GM21529 (cell line): ENCODE results near the gene RNASE3.
"Not testable (repeated sequence)": the region's sequence is repeated elsewhere in the genome, so short reads cannot be mapped to it uniquely, and the experiment has no call there.

Experiments used
- ATAC-seq: cut with Tn5 transposase; IDR thresholded peaks from one replicate; pipeline ENCODE4 v1.9.1; 2021; ENCODE audit not compliant: unreplicated experiment

Gene RNASE3

DNA sequence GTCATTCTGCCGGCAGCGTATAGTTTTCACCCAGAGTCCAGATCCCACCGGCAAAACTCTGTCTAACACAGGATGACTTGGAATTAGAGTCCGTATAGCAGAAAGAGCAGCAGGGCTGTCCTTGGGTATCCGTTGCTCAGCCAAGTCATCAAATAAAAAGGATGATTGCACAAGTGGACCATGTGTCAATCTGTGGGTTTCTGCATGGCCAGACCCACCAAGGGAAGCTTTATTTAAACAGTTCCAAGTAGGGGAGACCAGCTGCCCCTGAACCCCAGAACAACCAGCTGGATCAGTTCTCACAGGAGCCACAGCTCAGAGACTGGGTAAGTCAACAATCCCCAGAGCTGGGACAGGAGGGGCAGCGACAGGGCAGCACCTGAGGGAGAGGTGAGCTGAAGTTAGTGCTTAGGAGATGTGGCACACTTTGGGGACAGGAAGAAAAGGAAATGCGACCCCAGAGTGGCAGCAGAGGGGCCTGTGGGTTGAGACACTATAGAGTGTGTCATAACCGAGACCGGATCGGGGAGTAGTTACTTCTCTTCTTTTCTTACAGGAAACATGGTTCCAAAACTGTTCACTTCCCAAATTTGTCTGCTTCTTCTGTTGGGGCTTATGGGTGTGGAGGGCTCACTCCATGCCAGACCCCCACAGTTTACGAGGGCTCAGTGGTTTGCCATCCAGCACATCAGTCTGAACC is at the start of gene RNASE3:
Gene RNASE3, plus strand, starts transcription at position 260 of the 700 bp plus-strand sequence. Its CDS starts 302 bp downstream, at position 562.
- not testable (repeated sequence) for ATAC-seq

DNA sequence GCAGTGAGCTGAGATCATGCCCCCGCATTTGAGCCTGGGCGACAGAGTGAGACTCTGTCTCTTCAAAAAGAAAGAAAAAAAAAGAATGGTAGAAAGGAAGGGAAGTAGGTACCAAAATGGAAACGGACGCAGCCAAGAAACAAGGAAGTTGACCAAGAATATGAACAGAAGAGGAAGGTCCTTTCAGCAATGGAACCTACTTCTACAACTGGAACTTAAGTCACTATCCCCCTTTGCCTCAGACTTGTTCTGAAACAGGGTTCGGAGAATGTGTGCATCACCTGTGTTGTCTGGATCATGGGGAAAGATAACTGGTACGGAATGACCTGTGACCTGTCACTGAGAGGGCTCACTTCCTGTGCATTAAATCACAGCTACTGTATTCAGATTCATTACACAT is 44.6 kb upstream of the RNASE3 start:
- ATAC-seq, result no peak

DNA sequence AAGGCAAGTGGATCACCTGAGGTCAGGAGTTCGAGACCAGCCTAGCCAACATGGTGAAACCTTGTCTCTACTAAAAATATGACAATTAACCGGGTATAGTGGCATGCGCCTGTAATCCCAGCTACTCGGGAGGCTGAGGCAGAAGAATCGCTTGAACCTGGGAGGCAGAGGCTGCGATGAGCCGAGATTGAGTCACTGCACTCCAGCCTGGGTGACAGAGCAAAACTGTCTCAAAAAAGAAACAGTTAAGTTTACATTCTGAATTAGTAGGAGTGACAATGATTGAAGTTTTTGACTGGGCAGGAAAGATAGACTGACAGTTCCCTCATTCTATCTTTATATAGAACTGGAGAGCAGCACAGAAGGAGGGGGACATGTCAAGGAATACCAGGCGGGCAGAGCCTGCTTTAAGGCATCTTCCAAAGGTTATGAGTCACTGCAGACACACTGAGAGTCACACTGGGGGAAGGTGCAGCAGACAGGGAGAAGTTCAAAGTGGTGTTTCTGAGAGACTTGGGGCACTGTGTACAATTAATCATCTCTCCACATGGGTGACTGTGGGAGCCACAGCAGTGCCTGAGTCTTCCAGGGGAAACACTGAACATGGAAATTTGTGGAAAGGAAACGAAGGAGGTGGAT is 42.8 kb upstream of the RNASE3 start:
- ATAC-seq, result no peak

DNA sequence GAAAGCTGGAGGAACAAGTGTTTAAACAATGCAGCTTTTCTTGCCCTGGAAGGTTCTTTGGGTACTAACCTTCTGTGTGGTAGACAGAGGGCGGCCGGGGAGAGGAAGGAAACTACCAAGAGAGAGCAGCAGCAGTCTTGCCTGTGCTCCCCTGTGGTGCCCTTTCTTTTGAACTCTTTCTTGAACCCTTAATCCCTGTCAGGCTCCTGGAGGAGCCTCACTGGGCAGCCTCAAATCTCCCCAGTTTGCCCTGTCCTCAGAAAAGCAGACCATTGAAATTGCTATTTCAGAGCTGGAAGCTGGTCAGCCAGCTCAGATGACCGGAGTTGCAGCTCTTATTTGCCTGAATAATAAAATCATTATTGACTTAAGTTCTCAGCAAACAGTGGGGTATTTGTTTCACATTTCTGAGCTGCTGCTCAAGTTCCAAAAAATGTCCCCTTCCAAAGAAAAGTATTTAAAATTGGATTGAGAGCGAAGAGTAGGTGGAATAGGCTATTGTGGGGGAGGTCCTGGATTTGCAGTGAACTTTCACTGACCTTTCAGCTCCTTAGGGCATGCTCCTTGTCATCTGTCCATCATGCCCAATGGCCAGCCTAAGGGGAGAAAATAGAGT is 42.1 kb upstream of the RNASE3 start:
- ATAC-seq, result no peak

DNA sequence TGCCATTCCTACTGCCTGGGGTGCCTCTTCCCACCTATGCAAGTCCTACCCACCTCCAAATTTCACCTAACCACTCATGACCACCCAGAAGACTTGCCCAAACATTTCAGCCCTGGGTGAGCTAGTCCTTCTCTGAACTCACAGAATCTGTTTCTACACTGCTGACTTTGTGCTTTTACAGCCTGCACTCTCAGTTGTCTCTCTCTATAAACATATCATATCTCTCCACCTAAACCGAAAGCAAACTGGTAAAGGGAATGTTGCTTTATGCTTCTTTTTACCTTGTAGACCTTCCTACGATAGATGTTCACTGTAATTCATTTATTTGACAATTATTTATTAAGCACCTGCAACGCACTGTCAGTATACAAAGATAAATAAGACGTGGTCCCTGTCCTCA is 38.1 kb upstream of the RNASE3 start:
- ATAC-seq, result no peak

DNA sequence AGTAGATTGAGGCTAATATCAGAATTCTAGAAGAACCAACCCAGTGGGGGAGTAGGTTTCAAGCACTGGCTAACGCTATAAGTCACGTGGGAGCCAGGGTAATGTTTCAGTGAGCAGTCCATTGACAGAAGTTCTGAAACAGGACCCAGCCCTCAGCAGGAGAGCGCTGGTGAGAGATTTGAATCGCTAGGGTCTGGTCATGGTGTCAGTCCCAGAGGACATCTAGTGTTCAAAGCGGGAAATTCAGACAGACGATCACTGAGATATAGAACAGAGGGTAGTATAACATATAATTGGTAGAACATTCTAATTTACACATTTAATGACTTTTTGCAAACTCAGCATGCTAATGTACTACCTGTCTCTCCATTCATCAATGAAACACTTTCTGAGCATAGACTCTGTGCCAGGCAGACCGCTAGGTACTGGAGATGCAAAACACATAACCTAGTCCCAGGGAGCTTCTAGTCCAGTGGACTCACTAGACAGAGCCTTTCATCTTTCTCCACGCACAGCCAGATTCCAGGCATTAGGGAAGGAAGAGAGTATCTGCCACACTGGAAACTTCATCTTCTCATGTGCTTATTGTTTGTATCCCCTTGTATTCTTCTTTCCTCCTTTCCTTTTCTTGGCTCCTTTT is 35.4 kb upstream of the RNASE3 start:
- peak; percentile 80 for ATAC-seq

DNA sequence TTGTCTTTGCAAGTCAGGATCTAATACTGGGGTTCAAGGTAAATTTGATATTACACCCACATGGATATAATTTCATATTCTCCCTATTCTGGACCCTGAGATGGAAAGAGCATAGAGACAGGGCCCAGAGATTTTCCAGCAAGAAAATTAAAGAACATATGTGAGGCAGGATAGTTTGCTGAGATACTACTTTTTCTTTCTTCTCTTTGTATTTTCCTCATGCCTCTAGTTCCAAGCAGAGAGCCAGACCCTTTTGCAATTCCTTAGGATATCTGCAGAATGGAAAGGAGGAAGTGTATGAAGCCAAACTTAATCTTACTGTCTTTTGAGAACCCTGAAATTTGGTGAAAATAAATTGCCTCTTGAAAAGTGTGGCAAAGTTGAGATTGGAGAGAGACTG is 34.0 kb upstream of the RNASE3 start:
- no peak for ATAC-seq

DNA sequence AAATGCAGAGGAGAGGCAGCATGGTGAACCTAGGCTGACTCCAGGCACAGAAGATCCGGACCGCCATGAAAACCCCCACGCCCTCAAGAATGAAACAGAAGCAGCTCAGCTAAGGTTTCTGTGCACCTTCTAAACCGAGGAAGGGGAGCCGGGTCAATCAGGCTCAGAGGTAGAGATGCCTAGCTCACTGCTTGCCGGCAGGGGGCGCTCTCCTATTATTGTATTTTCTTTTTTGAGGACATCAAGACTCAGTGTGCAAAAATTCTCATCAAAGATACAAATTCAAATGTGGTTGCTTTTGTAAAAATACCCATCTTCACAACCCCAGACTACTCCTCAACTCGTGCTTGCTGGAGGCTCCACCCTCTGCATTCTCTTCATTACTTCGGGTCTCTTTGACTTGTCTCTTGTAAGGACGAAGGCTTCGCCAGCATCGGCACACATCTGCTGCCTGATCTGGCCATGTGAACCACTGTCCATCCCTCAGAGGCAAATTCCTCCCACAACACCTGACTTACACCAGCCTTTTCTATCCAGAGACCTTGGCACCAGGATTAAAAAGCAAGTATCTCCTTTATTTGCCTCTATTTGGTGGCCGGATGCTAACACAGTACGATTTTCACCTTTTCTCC is 33.4 kb upstream of the RNASE3 start:
- no peak for ATAC-seq

DNA sequence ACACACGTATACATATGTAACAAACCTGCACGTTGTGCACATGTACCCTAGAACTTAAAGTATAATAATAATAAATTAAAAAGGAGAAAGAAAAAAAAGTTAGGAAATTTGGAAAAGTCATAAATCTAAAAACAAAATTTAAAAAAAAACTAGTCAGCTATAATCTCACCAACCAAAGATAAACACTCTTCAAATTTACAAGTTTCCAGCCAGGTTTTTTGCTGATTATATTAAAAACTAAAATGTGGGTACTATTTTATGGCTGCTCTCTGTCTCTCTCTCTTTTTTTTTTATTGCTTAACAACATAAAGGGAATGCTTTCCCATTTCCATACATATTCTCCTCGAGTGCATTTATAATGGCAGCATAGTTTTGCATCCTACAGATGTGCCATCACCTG is 25.0 kb upstream of the RNASE3 start:
- no peak for ATAC-seq

DNA sequence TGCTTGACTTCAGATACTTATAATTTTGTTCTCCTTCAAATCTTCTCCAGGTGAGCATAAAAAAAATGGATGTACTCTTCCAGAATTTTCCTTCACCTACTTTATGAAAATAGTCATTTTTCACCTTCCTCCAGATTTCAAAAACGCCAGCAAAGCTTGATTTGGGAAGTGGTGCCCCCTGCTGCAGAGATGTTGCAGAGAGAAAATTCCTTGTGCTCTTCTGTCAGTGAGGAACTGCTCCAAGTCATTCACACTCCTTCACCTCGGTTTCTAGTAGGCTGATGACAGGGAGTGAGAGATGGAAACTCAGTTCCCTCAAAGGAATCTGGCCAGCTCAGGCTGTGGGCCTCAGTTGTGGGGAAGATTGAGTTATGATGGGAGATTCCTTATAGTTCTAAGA is 24.2 kb upstream of the RNASE3 start:
- ATAC-seq, result no peak

DNA sequence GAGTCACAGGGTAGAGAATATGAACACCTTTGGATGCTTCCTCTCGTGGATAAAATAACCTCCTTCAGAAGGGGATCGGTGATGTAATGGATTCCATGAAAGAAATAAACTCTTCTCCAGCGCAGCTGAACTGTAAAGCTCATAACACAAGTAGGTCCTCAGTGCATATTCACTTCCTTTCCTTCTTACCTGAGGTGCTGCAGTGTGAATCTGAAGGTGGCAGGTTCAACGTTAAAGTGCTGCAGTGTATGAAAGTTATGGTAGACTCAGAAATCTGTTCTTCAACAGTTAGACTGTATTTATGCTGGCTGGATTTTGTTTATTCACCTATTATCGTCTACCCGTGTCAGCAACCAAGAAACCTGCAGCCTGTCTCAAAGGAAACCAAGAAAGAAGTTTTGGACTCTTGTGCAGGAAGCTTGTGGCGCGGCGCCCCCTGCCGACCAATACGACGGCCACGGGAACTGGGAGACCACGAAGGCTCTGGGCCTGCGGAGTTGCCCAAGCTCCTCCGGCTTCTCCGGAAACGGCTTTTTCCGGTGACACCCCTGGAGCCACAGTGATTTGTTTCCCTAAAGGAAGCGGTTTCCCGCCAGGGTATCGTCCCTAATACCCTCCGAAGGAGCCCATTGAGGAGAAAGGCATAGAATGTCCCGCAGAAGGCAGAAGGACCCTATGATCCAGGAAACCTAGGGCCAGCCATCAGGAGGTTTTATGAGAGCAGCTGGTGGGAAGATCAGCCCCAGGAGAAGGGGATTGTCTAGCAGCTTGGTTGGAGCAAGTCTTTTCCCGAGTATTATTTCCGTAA is 17.6 kb upstream of the RNASE3 start:
- ATAC-seq, result peak; percentile 75

DNA sequence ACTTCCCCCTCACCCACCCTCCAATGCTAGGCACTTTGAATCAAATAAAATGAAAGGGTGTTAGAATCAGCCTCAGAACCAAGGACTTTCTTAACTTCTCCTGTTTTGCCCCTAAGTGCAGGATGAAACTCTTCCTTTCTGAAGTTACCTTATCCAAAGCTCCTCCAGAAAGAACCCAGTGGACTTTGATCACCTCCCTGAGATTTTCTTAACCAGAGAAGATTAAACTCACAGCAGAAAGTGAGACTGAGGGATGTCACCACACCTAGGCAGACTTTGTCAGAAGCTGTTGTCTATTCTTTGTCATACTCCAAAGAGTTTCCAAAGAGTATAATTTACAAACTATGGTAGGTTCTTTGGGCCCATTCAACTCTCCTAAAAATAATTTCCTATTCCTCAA is 14.2 kb upstream of the RNASE3 start:
- ATAC-seq, result no peak

DNA sequence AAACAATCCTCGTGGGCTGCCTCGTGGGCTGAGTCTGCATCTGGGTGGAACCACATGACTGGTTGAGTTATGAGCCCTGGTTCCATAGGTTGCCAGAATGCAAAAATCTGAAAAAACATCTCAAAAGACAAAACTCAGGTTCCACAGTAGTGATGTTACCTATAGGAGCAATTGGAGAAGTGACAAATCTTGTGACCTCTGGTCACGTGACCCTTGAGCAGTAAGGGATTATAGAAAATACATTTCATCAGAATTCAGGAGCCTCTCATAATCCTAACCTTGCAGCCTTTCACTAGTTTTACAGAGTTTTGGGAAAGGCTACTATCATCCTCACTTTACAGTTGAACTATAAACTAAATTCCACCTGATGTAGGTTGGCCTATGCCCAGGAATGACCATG is 12.5 kb upstream of the RNASE3 start:
- ATAC-seq, result no peak

DNA sequence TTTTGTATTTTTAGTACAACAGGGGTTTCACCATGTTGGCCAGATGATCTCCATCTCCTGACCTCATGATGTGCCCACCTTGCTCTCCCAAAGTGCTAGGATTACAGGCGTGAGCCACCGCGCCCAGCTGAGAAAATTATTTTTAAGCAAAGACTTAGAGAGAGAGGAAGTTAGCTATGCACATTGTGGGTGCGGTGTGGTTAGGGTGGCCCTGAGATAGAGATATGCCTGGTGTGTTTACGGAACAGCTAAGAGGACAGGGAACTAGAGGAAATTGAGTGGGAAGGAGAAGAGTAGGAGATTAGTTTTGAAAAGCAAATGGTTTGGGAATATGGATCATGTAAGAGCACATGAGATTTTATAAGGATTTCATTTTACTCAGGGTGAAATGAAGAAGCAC is 10.0 kb upstream of the RNASE3 start:
- ATAC-seq, result not testable (repeated sequence)

DNA sequence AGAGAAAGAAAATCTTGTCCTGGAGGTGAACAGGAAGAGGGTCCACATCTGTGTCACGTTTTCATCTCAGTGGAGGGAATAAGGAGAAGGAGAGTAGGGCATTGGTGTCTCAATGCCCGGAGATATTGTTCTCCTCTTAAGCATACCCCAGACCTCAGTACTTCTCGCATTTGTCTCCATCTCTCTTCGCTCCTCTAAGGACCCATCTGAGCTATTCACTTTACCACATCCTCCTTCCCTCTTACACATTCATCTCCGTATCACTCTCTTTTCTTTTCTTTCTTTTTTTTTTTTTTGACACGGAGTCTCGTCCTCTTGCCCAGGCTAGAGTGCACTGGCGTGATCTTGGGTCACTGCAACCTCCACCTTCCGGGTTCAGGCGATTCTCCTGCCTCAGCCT is 8.4 kb upstream of the RNASE3 start:
- ATAC-seq, result not testable (repeated sequence)

DNA sequence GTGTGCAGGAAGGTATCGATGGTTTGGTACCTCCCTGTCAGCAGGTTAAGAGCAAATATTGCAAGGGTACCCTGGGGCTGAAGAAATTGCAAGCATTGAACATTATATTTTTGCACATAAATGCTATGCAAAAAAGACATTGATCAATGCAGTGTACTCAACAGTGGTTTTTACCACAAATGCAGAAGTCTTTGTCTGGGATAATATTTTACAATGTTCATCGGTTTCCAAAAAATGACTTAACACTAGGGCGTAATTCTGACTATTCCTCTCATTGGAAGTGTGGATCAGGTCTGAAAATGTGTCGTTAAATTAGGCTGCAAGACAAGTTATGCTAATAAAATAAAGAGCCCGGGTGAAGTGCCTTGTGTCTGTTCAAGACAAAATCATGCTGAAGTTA is 2.8 kb upstream of the RNASE3 start:
- not testable (repeated sequence) for ATAC-seq

DNA sequence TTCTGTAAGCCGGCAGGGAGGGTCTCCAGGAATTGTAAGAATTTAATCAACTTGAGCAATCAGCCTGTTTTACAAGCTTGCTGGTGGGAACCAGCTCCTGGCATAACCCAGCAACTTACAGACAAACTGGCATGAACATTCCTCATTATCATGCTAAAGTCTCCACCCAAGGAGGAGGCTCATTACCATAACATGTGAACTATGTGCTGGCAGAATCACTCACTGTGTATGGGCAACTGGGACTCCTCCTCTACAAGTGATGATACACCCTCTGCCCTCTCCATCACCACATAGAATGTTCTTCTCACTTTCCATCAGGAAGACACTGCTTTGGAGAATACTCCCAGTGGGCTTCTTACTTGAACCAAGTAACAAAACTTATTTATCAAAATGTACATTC is 4.1 kb downstream of the RNASE3 start:
- ATAC-seq, result not testable (repeated sequence)

DNA sequence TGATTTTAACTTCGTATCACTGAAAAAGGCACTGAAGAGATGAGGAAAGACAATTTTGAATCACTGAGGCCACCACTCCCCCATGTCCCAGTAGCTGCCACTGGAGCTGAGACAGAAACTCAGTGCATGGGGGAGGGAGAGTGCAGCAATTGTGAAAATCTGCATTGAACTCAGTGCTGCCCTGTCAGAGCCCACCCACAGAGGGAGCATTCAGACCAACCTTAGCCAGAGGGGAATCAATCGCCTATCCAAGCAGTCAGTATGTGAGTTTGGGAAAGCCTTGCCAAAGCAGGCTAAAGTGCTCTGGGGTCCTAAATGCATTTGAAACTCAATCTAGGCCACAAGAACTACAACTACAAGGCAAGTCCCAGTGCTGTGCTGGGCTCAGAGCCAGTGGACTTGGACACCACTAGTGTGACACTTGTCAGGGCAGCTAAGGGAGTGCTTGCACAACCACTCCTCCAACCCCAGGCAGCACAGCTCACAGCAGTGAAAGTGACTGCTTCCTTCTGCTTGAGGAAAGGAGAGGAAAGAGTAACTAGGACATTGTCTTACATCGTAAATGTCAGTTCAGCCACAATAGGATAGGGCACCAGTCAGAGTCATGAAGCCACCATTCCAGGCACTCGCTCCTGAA is 13.3 kb downstream of the RNASE3 start:
- no peak for ATAC-seq

DNA sequence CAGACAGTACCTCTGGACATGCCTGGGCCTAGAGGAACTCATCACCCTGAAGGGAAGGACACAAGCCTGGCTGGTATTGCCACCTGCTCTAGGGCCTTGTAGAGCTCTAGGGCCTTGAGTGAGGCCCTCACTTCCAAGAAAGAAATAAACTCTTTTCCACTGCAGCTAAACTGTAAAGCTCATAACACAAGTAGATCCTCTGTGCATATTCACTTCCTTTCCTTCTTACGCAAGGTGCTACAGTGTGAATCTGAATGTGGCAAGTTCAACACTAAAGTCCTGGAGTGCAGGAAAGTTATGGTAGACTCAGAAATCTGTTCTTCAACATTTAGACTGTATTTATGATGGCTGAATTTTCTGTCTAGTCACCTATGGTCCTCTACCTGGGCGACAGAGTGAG is 14.5 kb downstream of the RNASE3 start:
- ATAC-seq, result no peak

DNA sequence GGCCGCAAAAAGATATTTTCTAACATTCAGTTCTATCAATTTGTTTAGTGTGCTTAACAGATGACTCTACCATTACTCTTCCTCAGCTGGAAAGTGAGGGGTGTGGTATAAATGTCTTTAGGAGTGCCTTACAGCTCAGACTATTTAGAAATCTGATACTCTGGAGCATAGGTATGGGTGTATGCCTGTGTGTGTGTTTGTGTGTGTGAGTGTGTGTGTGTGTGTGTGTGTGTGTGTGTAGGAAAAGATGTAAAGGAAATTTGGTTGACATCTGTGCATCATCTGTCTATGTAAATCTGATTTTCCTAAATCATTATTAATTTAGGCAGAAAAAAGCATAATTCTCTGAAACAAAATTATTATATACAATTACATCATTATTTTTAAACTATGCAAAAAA is 16.0 kb downstream of the RNASE3 start:
- no peak for ATAC-seq
